ENCODE data around the gene NUDT21.
A peak's percentile ranks its signal among the peaks of the same experiment; 100 is the strongest.
"Not testable (repeated sequence)": the region's sequence is repeated elsewhere in the genome, so short reads cannot be mapped to it uniquely, and the experiment has no call there.

The NUDT21 gene

DNA sequence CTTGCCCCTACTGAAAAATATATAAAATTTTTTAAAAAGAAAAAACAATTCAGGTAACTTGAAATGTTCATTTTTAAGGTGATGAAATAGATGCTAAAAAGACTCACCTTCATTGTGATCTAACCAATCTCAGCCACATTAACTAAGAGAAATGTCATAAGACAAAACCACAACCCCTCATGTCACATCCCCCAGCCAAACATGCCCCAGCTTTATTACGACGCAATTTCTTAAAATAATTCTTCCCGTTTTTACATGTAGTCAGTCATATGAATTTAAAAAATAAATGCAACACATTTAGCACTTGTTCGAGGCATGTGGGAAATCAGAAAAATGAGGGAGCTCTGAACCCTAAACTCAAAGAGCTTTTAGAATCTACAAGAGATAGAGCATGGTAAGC is 35.3 kb downstream of the NUDT21 start:
- no peak for DNase-seq

DNA sequence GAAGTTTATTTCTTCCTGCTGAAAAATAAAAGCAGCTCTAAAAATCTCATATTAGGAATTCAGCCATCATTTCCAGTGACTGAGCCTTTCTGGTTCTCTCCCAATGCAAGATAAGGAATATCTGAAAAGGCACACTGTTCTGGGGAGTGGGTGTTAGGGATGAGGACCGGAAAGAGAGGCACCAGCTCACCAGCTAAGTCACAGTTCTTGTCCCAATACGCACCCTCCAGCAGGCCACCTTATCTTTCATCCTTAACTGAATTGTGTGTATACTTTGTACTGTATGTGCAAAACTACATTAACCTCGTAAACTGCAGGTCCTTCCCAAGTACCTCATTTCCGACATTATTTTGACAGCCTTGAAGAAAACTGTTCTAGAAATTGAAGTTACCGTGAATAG is 36.8 kb downstream of the NUDT21 start:
- peak; percentile 37 for DNase-seq

DNA sequence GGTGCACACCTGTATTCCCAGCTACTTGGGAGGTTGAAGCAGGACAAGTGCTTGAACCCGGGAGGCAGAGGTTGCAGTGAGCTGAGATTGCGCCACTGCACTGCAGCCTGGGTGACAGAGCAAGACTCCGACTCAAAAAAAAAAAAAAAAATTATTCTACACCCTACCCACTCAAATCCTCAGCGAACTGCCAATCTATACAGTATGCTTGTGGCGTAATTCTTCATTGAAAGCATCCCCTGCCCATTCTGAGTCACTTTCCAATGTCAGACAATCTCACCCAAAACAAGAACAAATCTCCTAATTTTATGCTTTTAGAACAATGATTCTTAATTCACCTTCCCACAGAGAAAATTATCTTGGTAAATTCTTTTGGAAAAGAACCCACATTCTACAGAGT is 37.8 kb downstream of the NUDT21 start:
- DNase-seq = no peak

DNA sequence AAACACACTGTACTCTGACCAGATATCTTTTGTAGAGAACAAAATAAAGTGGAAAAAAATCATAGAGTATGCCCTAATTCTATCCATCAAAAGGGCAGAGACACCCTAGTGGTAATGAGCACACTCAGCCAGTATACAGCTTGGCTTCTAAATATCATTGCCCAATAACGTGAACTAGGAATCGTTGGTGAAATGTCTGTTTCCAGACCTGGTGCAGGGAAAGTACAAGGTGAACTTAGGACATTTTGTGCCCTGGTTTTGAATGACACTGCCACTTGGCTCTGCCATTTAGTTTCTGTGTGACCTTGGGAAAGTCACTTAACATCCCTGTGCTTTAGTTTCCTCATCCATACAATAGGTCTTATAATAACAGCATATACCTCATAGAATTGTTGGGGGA is 39.5 kb downstream of the NUDT21 start:
- DNase-seq = no peak

DNA sequence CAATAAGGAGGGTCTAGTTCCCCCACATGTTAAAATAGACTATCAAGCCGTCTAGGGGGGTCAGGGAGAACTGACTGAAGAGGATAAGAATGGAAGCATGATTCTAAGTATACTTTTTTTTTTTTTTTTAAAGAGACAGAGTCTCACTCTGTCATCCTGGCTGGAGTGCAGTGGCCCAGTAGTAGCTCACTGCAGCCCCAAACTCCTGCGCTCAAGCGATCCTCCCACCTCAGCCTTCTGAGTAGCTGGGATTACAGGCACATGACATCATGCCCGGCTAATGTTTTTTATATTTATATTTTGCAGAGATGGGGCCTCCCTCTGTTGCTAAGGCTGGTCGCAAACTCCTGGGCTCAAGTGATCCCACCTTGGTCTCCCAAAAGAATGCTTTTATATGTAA is 40.0 kb downstream of the NUDT21 start:
- no peak for DNase-seq

DNA sequence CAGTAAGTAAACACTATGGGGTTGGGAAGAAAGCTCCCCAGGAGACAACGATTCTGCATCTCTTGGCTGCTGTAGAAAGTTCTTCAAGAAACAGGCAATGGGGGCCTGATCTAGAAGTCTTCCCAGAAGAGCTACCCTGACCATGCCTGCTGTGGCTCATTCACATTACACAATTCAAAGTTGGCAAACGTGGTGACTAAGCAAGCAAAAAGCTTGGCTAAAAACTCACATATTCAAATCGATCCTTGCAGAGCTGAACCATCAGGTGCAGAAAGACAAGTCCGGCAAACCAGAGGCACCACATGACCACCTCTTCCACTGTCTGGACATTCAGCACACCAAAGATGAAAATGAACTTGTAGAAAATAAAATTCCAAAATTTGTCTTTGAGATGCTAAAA is 41.9 kb downstream of the NUDT21 start:
- no peak for DNase-seq

DNA sequence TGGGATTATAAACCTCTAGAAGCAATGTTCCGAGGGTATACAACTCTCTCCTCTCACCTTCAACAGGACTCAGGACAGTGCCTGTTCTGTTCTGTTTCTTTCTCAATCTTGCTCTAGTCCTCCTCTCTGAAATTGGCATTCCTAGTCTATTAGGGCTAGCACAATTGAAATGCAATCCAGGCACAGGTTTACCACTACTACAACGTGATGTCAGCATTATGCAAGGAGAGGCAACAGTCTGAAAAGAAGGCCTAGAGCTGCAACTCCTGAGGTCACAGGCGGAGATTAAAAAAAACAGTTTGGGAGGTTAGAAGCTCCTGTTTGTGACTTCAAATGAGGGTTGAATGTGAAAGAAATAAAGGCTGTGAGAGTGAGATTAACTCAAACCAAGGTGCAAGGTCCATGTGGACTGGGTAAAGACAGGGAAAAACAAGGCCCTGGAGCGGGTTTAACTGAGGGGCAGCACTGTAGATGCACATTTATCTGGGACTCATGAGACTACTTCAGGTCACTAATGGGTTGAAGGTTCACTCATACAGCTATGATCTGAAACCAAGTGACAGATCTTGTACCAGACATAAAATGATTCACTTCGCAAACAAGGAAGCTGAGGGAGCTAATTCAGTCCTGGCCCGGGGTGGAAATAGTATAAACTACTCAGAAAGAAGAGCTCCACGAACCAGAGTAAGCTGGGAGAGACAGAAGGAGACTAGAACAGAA is 42.6 kb downstream of the NUDT21 start:
- no peak for DNase-seq

DNA sequence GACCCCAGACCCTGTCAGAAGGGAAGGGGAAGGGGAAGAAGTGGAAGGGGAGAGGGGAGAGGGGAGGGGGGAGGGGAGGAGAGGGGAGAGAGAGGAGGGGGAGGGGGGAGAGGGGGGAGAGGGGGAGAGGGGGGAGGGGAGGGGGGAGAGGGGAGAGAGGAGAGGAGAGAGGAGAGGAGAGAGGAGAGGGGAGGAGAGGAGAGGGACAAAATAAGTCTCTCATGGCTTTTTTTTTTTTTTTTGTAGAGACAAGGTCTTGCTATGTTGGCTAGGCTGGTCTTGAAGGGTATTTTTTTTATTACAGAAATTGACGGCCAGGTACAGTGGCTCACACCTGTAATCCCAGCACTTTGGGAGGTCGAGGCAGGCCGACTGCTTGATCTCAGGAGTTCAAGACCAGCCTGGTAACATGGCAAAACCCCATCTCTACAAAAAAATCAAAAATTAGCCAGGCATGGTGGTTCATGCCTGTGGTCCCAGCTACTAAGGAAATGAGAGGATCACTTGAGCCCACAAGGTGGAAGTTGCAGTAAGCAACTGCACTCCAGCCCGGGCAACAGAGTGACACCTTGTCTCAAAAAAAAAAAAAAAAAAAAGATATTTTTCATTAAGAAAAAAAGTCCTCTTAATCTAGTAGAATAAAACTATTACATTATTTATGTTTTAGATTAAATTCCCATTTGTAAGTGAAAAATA is 45.0 kb downstream of the NUDT21 start:
- no peak for DNase-seq

DNA sequence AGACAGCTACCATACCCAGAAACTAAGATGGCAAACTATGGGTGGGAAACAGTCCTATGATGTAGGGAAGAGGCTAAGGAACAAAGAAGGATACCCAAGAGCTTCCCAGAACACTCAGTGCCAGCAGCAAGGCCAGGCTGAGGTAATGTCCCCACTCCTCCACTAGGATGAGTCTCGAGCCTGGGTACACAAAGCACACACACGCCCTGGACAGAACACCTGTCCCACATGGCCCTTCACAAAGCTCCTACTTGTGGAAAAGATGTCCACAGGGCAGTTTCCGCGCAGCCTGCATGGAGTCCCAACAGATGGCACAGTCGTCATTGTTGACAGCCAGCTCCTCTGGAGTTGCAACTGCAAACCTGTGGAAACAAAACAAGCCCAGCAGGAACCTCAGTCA is 49.6 kb downstream of the NUDT21 start:
- DNase-seq = peak; percentile 27

DNA sequence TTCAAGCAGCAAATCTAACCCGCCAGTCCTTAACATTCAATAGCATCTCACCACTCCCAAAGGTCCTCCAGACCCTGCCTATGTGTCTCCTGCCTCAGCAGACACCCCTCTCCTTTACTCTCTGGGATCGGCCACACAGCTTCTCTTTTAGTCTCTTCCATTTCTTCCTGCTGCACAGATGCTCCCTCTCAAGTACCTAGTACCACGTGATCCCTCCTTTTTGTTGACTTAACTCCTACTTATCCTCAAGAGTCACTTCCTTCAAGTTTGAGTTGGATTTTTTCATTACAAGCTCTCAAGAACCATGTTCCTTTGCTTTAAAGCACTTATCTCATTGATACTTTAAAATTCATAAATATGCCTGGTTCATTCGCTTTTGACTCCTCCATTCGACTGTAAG is 50.7 kb downstream of the NUDT21 start:
- DNase-seq = no peak

DNA sequence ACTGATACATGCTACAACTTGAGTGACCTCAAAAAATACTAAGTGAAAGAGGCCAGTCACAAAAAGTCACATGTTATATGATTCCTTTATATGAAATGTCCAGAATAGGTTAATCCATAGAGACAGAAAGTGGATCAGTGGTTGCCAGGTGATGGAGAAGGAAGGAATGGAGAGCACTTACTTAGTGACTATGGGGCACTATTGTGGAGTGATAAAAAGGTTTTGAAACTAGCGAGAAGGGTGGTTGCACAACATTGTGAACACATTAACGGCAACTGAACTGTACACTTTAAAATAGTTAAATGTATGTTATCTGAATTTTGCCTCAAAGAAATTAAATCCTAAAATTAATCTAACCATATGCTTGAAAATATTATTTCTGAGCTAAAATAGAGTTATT is 51.6 kb downstream of the NUDT21 start:
- no peak for DNase-seq

DNA sequence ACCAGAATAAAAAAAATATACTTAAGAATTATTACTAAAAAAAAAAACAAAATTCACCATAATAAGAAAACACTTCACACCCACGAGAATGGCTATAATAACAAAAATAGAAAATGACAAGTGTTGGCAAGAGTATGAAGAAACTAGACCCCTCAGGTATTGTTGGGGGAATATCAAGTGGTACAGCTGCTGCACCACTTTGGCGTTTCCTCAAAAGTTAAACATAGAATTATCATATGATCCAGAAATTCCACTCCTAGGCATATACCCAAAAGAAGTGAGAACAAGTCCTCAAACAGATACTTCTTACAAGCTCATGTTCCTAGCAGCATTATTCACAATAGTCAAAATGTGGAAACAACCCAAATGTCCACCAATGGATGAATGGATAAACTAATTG is 52.1 kb downstream of the NUDT21 start:
- DNase-seq = no peak

DNA sequence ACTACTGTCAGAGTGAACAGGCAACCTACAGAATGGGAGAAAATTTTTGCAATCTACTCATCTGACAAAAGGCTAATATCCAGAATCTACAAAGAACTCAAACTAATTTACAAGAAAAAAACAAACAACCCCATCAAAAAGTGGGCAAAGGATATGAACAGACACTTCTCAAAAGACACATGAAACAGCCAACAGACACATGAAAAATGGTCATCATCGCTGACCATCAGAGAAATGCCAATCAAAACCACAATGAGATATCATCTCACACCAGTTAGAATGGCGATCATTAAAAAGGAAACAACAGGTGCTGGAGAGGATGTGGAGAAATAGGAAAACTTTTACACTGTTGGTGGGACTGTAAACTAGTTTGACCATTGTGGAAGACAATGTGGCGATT is 54.4 kb downstream of the NUDT21 start:
- not testable (repeated sequence) for DNase-seq

DNA sequence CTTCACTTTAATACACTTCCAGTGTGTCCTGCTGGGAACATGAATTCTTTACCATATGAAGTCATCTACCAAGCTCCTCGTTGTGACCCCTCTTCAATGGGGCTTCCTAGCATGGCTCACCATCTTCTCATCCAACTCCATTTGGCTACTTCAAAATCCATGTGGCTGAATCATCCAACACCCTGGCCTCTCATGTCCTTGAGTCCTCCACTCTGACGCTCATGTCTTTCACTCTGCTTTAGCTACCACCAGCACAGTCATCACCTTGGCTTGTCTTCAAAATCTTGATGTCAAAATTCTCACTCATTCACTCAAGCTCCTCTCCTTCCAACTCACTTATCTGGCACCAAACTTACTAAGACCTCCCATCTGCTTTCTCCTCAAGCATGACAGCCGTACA is 61.6 kb downstream of the NUDT21 start:
- DNase-seq = no peak

DNA sequence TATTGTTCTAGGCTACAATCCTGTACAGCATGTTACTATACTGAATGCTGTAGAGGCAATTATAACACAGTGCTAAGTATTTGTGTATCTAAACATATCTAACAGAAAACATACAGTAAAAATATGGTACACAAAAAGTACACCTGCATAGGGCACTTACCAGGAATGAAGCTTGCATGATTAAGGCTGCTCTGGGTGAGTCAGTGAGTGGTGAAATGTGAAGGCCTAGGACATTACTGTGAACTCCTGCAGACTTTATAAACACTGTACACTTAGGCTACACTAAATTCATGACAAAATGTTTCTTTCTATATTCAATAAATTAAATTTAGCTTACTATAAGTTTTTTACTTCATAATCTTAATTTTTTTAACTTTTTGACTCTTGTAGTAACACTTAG is 62.9 kb downstream of the NUDT21 start:
- DNase-seq = no peak

DNA sequence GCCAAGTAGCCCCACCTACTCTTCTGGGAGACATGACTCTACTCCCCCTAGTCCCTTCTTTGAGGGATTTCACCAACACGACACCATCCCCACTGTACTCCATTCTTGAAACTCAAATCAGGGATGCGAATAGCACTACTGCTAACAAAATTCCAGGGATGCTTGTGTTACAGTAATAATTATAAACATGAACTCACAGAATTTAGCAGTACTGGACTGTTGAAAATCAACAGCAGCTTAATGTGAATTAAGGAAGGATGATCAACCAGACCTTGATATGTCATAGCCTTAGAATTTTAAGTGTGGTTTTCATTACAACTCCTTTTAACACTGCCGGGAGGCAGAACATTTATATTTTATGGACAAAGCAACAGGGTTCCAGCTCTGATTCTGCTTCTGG is 63.7 kb downstream of the NUDT21 start:
- DNase-seq = no peak

DNA sequence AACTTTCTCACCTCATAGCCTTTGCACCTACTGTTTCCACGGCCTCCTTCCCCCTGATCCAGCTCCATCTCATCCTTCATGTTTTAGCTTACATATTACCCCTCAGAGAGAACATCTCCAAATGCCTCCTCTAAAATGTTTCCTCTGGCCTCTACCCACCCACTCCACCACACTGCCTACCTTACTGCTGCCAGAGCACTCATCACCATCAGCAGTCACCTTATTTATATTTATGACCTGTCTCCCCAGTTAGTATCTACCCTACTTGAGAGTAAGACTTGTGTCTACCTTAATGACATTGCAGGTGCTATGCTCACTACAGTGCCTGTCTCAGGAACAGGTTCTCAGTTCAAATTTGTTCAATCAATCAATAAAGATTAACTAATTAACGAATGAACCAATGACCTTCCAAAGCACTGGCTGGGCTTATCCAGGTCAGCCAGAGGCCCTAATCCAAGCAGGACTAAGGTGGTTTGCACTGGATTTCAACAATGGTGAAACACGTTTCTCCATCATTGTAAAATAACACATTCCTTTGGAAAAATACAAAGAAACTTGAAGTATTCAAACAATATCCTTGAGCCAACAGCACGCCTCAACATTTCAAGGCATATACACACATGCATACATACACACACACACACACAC is 66.9 kb downstream of the NUDT21 start:
- DNase-seq = no peak

DNA sequence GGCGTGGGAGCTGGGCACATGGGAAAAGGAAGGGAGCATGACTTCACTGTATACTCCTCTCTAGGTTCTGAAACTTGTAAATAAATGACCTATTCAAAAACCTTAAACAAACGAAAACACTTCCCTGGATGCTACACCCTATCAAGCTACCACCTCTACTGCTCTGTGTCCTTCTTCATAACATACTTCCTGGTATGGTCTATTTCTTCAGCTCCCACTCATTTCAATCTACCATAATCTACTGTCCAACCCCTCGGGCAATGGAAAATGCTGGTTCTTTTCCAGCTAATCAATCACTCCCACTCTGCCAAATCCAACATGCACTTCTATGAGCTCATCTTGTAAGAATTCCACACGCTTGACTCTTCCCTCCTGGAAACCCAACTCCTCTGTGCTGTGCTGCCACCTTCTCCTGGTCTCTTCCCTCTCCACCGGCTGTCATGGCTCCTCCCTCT is 68.2 kb downstream of the NUDT21 start:
- no peak for DNase-seq

DNA sequence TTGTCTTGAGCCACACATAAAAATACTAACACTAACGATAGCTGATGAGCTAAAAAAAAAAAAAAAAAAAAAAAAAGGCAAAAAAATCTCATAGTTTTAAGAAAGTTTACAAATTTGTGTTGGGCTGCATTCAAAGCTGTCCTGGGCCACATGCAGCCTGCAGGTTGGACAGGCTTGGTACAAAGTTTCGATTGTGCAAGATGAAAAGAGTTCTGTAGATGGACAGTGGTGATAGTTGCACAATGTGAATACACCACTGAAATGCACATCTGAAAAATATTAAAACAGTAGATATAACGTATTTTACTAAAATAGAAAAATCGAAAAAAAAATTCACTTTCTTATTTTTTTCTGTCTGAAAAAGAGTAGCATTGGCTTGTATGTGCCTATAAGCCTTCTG is 68.7 kb downstream of the NUDT21 start:
- no peak for DNase-seq

DNA sequence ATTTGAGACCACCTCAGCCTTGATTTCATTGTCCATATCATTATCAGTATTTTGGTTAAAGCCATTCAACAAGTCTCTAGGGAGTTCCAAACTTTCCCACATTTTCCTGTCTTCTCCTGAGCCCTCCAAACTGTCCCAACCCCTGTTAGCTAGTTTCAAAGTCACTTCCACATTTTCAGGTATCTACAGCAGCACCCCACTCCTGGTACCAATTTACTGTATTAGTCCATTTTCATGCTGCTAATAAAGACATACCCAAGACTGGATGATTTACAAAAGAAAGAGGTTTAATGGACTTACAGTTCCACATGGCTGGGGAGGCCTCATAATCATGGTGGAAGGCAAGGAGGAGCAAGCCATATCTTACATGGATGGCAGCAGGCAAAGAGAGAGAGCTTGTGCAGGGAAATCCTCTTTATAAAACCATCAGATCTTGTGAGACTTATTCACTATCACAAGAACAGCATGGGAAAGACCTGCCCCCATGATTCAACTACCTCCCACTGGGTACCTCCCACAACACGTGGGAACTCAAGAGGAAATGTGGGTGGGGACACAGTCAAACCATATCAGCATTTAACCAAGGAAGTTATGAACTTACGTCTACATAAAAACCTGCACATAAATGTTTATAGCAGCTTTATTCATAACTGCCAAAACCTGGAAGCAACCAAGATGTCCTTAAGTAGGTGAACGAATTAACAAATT is 70.2 kb downstream of the NUDT21 start:
- not testable (repeated sequence) for DNase-seq
